LHCN-M2 (cell line): ENCODE data around the gene MUC16. TPM values are rescaled to one million over a fixed set of nuclear protein-coding genes. Genes with fewer than 3 reads are reported as not detected.
"Not testable (repeated sequence)": the region's sequence is repeated elsewhere in the genome, so short reads cannot be mapped to it uniquely, and the experiment has no call there.

Experiments used
- DNase-seq: peaks from one replicate; pipeline ENCODE4 v3.0.0-alpha.2; 2012; ENCODE audit warnings: low read depth
- polyA plus RNA-seq: library from polyadenylated mRNA; unstranded; fragments of >200 nt; gene quantifications from one replicate; pipeline ENCODE4 v1.2.1, GENCODE V29; 2012; ENCODE audit warnings: missing spikeins
- total RNA-seq: library from RNA; depleted of rRNA; stranded (reverse); fragments of >200 nt; gene quantifications from 2 replicates; pipeline ENCODE4 v1.2.3, GENCODE V29; 2014; rRNA removed

Gene MUC16
- not detected in 2 replicates for total RNA-seq
- not detected for polyA plus RNA-seq

- DNase-seq = no peak
These were observed at the start of gene MUC16 for GRCh38 chr19:9009935-9010651. TSS of gene MUC16 (minus strand) at chr19:9010409.

- no peak for DNase-seq
These were observed 48.9 kb upstream of the MUC16 start for GRCh38 chr19:9058905-9059667.

- DNase-seq = no peak
These were observed 47.5 kb upstream of the MUC16 start for GRCh38 chr19:9057505-9058258.

GRCh38 chr19:9056131-9056530, 45.9 kb upstream of the MUC16 start:
- not testable (repeated sequence) for DNase-seq

- DNase-seq = no peak
These were observed 44.6 kb upstream of the MUC16 start for GRCh38 chr19:9054765-9055164.

- DNase-seq = no peak
These were observed 44.0 kb upstream of the MUC16 start for GRCh38 chr19:9054207-9054606.

- DNase-seq = not testable (repeated sequence)
These were observed 43.5 kb upstream of the MUC16 start for GRCh38 chr19:9053674-9054073.

GRCh38 chr19:9052894-9053293, 42.7 kb upstream of the MUC16 start:
- no peak for DNase-seq

- no peak for DNase-seq
These were observed 36.5 kb upstream of the MUC16 start for GRCh38 chr19:9046694-9047093.

- no peak for DNase-seq
These were observed 34.2 kb upstream of the MUC16 start for GRCh38 chr19:9044449-9044848.

GRCh38 chr19:9043524-9043923, 33.3 kb upstream of the MUC16 start:
- no peak for DNase-seq

GRCh38 chr19:9041023-9041422, 30.8 kb upstream of the MUC16 start:
- no peak for DNase-seq

- no peak for DNase-seq
These were observed 29.9 kb upstream of the MUC16 start for GRCh38 chr19:9040131-9040530.

- DNase-seq = no peak
These were observed 29.5 kb upstream of the MUC16 start for GRCh38 chr19:9039728-9040127.

- DNase-seq = no peak
These were observed 27.3 kb upstream of the MUC16 start for GRCh38 chr19:9037400-9038062.

- DNase-seq = no peak
These were observed 22.0 kb upstream of the MUC16 start for GRCh38 chr19:9032136-9032631.

- no peak for DNase-seq
These were observed 8.1 kb upstream of the MUC16 start for GRCh38 chr19:9018163-9018875.

GRCh38 chr19:9014803-9015202, 4.6 kb upstream of the MUC16 start:
- DNase-seq = no peak

- DNase-seq = no peak
These were observed 3.8 kb upstream of the MUC16 start for GRCh38 chr19:9013988-9014387.

GRCh38 chr19:9011875-9012274, 1.7 kb upstream of the MUC16 start:
- DNase-seq = no peak

- no peak for DNase-seq
These were observed 484 bp upstream of the MUC16 start for GRCh38 chr19:9010693-9011092.
